HG03095 (cell line): ENCODE data around the gene ZNF142.

Source experiments
- ATAC-seq: cut with Tn5 transposase; IDR thresholded peaks from one replicate; pipeline ENCODE4 v1.9.1; 2021; ENCODE audit warnings: moderate library complexity; ENCODE audit not compliant: unreplicated experiment

The ZNF142 gene

DNA sequence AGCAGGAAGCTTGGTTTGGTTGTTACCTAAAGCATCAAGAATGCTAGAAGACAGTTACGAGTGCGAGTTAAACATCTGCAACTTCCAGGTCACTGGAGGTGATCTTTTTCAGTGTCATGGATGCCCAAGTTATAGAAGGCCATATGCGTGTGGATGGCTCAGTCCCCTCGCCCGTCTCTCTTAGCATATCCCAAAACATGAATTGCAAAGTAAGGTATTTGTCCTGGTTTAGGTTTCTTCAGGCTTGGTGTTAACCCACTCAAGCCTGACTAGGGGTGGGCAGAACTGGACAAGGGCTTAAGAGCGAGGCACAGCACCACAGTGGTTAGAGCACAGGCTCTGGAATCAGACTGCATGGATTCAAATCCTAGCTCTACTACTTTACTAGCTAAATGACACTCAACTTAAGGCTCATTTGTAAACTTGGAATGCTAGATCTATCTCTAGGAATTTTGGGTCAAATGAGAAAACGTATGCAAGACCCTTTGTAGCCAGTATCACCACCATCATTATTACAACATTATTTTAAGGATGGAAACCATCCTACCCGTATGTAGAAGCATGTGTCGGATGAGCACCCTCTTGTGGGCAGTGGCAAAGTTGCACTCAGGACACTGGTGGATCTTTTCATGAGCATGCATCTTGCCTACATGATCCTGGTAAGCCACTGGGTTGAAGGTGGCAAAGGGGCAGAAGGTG lies 11.2 kb downstream of the ZNF142 start:
- ATAC-seq: no peak

DNA sequence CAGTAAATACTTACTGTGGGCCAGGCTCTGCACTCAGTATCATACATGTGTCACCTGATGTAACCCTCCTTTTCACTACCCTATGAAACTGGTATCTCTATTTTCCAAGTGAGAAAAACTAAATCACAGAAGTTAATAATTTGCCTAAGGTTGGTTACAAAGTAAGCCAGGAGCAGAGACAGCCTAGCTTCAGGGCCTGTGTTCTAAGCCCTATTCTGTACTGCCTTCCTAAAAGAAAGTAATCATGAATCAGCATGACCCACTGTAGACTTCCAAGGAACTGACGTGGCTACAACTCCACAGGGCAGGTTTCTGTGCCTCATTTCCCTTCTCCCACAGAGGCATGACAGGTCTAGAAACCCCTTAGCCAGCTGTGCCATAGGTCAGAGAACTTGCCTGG lies 14.3 kb downstream of the ZNF142 start:
- ATAC-seq: no peak

DNA sequence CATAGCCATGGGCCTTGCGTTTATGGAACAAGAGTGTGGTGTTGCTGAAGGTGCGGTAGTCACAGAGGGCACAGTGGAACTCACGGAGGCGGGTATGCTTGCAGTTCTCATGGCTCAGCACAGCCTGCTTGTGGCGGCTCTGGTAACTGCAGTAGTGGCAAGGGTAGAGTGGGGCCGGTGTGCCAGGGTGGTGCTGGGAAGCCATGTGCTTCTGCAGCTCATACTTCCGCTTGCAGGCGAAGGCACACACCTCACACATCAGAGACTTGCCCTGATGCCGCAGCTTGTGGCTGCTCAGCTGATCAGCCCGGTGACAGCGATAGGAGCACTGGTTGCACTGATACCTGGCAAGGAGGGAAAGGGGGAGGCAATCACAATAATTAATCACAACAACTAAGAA lies 14.7 kb downstream of the ZNF142 start:
- ATAC-seq: no peak

DNA sequence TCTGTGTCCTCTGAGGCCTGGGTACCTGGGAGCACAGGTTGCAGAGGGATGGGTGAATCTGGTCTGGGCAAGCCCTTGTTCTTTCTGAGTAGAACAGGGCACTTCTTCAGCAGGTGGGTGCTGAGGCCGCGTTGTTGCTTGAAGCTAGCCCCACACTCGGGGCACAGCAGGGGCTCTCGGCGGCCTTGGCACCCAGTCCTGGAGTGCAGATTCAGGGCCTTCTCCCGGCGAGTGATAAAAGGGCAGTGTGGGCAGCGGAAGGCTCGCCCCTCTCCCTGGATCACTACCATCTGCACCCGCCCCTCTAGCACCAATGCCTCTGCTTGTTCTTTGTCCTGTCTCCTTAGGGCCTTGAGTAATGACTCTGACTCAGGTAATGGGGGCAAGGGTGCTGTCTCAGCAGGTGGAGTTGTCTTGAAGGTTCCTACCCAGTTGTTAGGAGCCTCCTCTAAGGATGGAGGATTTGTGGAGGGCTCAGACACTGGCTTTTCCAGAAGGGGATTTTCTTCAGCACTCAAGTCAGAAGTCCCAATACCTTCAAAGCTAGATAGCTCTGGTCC lies 15.6 kb downstream of the ZNF142 start:
- no peak for ATAC-seq

DNA sequence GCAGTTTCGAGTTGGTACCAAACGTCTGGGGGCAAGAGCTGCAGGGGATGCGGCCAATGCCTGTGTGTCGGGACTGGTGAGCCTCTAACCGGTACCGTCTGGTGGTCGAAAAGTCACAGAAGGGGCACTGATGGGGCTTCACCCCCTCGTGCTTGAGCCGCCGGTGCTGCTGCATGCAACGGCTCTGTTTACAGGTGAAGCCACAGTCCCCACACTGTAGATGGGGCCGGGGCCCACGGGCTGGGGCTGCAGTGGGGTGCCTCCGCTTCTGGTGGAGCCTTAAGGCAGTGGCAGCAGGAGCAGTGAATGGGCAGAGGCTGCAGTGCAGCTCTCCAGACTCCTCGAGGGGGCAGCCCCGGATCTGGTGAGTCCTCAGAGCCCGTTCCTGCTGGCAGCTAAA lies 16.6 kb downstream of the ZNF142 start:
- ATAC-seq: no peak

DNA sequence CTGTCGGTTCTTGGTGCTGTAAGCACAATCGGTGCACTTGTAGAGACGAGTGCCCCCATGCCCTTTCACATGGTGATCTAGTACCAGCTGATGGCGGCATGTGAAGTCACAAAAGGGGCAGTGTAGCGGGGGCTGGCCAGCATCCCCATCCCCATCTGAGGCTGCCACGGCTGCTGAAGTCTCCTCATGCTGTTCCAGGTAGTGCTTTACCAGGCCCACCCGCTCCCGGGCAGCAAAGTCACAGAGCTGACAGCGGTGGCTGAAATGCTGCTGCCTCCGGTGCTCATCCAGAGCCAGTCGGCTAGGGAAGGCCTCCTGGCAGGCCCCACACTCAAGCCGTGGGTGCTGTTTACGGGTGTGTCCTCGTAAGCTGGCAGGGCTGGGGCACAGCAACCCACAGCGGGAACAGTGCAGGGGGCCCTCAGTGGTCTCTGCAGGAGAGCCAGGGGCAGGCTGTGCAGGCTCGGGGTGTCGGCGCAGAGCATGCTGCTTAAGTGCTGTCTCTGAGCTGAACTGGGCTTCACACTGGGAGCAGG lies 17.2 kb downstream of the ZNF142 start:
- ATAC-seq: no peak

DNA sequence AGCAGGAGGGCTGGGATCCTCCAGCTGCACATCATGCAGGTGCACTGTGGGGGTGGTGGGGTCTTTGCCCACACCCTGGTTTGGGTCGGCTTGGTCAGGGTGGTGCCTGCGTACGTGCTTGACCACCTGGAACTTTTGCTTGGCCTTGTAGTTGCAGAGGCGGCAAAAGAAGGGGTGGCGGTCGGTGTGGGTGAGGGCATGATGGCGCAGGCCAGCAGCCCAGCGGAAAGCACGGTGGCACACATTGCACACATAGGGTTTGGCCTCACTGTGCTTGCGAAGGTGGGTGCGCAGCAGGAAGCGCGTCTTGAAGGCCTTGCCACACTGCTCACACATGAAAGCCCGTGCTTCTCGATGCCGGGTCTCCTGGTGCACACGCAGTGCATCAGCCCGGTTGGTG lies 21.1 kb downstream of the ZNF142 start:
- ATAC-seq: no peak

DNA sequence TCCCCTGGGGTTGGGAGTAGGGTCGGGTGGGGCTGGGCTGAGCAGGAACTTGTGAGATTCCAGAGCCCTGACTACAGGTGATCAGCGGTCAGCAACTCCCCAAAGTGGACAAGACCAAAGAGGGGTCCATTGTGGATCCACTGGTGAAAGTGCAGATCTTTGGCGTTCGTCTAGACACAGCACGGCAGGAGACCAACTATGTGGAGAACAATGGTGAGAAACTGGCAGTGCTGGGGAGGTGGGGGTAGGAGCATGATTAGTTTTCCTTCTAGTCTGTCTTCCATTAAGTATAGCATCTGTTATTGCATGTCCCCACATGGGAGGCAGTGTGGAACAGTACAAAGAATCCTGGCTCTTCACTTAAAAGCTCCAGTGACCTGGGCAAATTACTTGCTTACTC lies 23.7 kb downstream of the ZNF142 start:
- no peak for ATAC-seq

DNA sequence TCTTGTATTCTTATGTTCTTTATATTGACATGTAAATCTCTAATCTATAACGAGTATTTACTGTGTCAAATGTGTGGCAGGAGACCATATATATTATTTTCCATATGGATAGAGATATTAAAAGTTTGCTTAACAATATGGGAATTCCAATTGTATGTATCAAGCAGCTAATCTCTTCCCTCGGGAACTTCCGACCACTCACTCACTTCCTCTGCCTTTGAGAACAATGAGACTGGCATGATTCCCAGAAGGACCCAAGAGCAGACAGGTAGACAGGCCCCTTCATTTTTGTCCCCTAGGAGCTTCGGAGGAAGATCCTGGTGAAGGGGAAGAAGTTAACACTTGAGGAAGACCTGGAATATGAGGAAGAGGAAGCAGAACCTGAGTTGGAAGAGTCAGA lies 27.6 kb downstream of the ZNF142 start:
- no peak for ATAC-seq

DNA sequence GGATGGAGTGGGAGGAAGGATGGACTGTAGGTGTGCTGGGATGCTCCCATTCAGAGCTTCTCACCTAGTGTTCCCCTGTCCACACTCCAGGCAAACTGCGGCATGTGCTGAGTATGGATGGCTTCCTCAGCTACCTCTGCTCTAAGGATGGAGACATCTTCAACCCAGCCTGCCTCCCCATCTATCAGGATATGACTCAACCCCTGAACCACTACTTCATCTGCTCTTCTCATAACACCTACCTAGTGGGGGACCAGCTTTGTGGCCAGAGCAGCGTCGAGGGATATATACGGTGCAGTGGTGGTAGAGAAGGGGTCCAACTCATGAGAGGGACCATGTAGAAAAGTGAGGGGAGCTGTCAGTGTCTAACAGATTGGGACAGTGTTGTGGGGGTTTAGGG lies 31.5 kb downstream of the ZNF142 start:
- no peak for ATAC-seq

DNA sequence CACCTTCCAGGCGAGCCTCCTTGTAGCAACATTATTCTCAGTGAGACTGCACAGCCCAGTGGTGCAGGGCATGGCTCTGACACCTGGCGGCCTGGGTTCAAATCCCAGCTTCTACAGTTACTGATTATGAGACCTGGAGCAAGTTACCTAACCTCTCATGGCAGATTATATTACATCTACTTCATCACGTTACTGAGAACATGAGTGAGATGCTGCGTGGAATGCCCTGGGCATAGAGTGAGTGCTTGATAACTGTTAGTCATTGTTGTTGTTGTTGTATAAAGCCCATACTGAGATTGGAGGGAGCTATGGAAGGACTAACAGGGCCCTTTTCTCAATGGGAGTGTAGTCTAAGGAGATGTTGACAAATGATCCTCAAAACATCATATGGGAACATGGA lies 33.1 kb downstream of the ZNF142 start:
- ATAC-seq: no peak

DNA sequence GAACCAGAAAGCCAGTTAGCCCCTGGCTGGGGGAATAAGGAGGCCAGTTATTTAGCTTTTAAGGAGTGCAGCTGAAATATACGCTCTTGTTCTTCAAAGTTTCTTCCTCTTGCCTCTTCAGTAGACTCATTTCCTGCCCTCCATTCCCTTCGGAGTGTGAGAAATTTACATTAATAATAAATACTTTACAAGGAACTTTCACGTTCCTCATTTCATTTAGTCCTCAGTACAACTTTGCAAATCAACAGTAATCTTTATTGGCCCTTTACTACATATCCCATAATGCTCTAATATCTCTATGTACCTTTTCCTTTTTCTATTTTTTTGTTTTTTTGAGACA lies 36.1 kb downstream of the ZNF142 start:
- no peak for ATAC-seq

DNA sequence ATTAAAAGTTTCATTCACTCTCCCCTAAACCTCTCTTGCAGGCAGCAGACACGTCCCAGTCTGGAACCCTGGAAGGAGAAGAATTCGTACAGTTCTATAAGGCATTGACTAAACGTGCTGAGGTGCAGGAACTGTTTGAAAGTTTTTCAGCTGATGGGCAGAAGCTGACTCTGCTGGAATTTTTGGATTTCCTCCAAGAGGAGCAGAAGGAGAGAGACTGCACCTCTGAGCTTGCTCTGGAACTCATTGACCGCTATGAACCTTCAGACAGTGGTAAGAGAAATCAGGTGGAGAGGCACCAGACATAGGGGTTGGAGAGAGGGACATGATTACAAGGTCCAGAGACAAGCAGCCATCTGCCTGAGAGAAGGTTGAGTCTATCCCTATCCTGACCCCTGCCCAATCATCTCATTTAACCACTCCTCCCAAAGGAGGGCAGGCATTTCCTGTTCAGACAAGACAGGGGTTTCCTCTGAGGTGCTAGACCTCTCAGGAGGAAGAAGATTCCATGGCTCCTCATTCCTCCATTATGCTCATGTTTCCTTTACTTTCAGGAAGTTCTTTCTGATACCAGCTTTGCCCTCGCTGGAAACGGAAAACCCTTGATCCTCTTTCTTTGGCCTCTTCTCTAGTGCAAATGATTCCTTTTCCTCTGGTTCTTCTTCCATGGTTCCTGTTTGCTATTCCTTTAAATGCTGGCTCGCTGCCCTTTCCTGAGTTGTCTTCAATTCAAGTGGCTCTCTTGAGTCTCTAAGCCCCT lies 36.6 kb downstream of the ZNF142 start:
- no peak for ATAC-seq

DNA sequence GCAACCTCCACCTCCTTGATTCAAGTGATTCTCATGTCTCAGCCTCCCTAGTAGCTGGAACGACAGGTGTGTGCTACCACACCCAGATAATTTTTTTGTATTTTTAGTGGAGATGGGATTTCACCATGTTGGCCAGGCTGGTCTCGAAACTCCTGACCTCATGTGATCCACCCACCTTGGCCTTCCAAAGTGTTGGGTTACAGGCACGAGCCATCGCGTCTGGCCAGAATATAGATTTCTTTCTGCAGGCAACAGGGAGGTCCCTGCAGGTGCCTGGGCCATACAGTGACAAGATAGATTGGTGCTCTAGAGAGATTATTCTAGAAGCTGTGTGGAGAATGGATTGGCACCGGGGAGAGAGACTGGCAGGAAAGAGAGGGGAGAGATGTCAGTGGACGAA lies 38.4 kb downstream of the ZNF142 start:
- ATAC-seq: no peak

DNA sequence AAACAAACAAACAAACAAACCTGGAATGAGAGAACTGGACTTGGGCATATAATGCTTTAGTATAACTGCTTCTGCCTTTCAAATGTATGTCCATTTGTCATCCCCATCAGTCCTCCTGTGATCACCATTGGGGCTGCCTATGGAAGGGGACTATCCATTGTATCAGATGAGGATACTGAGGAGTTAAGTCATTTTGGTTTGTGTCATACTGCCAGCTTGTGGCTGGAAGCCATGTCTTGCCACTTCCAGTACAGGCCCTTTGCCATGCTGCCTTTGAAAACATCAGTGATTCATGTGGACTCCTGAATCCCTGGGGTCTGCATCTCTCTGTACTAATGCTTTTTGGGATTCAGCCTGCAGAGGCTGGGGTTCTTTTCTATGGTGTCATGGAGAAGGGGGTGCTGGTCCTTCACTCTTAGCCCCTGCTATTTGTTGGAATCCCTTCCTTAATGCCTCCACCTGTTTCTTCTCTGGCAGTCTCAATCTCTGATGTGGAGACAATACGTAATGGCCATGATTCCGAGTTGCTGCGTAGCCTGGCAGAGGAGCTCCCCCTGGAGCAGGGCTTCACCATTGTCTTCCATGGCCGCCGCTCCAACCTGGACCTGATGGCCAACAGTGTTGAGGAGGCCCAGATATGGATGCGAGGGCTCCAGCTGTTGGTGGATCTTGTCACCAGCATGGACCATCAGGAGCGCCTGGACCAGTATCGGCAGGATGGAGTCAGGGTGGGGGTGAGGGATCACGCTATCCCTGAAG lies 41.1 kb downstream of the ZNF142 start:
- ATAC-seq: no peak

DNA sequence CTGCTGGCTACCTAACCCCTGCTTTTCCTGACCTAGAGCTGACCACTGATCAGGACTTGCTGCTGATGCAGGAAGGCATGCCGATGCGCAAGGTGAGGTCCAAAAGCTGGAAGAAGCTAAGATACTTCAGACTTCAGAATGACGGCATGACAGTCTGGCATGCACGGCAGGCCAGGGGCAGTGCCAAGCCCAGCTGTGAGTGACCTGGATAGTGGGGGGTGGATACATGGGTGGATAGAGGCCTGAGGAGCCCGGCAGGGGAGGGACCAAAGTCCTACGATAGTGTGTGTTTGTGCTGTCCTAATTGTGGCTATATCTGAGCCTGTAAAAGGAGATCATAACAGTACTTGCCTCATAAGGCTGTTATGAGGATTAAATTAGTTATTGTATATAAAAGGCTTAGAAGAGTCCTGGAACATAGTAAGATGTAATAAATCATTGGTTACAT lies 43.5 kb downstream of the ZNF142 start:
- ATAC-seq: no peak

DNA sequence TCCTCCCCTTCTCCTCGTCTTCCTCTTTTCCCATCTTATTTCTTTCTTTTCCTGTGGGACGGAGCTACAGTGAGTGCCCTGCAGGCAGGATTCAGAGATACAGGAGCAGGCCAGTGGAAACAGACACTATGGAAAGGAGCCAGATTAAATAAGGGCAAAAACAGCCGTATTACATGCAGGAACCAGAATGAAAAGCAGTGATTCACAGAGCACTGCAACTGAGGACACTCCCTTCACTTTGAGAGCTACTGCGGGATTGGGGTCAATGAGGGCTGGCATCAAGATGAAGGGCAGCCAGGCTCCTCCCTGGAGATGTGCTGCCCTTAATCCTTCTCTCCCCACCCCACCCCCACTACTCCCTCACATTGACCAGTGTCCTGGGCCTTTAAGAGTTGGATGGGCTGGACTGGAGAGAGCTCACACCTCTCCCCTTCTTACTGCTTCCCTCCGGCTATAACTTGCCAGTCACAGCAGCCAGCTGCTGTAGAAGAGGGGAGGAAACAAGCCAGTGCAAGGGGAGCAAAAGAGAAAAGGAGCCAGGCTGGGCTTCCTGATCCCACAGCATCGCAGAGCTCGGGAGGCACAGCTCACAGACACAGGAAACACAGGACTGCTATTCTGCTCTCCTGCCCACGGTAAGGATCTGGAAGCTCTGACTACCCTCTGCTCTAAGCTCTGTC lies 51.8 kb downstream of the ZNF142 start, which contains the start of gene PLCD4:
Gene PLCD4 (plus strand): TSS at position 464 of the 680 bp plus-strand sequence. CDS start 7,841 bp downstream, outside the sequence.
- no peak for ATAC-seq

DNA sequence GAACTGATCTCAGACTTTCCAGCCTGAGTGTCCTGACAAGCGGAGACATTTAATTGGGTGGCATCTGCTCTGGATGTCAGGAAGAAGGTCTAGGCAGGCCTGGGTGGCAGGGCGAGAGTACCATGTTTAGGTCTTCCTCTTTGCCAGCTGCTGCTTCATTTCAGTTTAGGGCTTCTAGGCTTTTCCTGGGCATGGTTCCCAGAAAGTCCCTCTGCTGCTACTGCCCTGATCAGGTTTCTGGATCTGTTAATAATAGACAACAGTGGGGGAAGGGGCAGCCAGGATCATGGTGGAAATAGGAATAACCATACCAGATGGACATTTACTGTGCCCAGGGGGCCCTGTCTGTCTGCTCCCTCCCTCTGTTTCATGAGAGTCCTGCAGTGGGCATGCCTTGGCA lies 54.0 kb downstream of the ZNF142 start:
- ATAC-seq: no peak
